Measurements from ENCODE around the gene AFTPH.

Gene AFTPH

DNA sequence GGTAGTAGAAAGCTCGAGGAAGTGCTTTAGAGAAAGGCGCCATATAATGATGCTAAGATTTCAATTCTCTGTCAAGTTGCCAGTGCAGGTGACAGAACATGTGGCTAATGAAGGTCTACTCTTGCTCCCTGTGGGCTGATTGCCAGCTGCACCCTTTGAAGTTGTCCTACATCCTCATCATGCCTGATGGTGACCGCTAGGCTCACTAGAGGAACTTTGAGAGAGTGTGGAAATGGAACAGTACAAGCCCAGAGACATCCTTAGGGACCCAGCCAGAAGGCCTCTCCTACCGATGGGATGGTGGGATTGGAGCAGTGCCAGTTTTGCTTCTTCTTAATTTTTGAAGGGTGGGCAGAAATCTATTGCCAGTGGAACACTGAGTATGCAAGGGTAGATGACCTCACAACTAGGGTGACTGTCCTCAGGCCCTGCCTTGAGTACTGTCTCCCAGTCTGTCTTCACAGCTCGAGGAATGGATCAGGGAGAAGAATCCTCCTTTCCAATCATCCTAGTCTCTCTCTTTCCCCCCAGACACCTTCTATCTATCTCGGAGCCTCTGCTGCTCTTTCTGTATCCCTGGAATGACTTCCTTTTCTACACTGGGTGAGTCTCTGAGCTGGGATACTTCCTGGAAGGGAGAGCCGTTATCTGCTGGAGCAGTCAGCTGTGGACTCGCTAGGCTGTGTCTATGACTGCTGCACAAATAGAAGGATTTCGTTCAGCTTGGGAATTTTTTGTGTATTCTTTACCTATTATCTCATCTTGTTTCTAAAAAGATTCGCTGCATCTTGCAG is 36.7 kb upstream of the AFTPH start:
- Histone ChIP-seq H3K27me3 (ENCODE audit: control insufficient read depth, insufficient read depth, low read length) (no peaks in the 10 kb centered on the region), H3K4me1 (ENCODE audit: control insufficient read depth, insufficient read depth, low read length) (peaks cover 12% of the 10 kb centered on the region), H3K36me3 (ENCODE audit: control insufficient read depth, insufficient read depth, low read length) (no peaks in the 10 kb centered on the region), H3K4me3 (ENCODE audit: low read length) (no peak overlapping the region), H3K27ac (ENCODE audit: low read depth, low read length) (no peak overlapping the region), H3K9ac (ENCODE audit: low read length) (no peak overlapping the region)

DNA sequence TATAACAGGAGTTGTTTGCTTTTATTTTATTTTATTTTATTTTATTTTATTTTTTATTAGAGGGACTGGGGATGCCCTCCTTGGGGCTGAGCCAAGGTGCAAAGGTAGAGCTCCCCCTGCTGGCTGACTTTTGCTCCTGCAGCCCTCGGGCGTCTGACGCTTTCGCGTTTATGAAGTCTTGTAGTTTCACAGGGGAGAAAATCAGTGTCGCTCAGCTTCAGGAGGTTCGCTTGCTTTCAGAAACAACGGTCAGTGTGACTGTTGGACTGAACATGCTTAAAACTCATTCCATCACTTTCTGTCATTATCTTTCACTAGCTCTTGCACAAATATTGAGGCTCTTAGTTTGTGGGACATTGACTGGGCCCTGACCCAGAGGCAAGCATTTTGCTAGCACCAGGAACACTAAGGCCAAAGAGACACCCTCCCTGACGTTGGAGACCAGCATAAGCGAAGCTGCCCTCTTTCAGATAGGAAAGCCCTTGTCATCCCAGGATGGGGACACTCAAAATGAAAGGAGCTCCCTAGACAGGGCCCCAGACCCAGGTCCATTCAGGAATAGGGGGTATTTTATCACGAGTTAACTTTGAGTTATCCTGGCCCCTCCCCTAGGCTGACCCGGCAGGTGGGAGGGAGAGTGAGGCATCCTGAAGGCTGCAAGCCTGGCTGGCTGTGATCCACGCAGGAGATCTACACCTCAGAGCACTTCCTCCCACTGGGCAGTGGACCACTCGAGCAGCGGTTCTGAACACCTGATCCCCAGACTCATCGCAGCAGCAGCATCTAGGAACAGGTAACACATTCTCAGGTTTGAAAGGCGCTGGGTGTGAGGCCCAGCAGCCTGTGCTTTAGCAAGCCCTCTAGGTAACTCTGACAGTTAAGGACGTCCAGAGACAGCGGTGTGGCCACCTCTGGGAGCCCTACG is 35.8 kb upstream of the AFTPH start:
- H3K4me3 ChIP-seq (ENCODE audit: low read length): no peak overlapping the region
- H3K9ac ChIP-seq (ENCODE audit: low read length): no peak overlapping the region
- H3K4me1 ChIP-seq (ENCODE audit: control insufficient read depth, insufficient read depth, low read length): peaks cover 12% of the 10 kb centered on the region
- H3K27ac ChIP-seq (ENCODE audit: low read depth, low read length): no peak overlapping the region
- no peaks in the 10 kb centered on the region for H3K36me3 ChIP-seq (ENCODE audit: control insufficient read depth, insufficient read depth, low read length)
- H3K27me3 ChIP-seq (ENCODE audit: control insufficient read depth, insufficient read depth, low read length): no peaks in the 10 kb centered on the region

DNA sequence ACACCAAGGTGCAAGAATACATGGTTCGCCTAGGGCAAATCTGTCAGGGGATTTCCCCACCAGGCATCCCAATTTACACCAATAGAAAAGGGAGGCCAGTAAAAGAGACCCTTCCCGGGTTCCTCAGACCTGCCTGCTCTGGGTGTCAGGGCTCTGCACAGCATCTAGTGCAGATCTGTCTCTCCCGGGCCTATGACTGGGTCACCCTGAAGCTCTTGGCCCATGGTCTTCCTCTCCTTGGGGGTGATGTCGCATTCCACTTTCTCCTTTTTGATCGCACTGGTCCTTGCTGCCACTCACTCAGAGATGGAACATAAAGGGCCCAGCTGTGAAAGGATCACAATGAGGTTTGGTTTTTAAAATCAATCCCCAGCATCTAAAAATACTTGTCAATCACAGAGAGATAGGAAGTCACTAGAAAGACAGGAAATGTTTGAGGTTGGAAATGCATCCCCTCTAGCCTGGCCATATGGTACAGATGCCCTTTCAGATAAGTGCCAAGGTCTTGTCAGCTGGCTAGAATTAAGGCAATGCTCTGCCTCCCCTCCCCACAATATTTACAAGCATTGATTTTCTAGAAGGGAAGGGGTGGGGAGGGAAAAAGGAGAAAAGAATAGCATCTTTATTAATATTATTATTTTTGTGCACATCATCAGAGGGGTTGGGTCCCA is 34.9 kb upstream of the AFTPH start:
- H3K4me3 ChIP-seq (ENCODE audit: low read length): no peak overlapping the region

DNA sequence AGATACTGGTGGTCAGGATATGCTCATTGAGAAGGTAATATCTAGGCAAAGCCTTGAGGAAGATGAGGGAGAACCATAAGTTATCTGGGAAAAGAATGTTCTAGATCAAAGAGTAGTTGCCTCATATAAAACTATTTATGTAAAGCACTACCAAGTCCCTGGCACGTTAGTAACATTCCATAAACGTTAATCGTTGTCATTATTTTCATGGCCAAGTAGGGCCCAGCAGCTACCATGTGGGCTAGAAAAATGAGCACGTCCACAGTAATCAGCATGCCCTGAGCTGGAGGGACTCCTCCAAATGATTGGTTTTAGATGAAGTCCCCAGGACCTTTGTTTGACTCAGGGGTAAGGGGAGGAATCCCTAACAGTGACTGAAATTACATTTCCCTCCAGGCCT is 32.7 kb upstream of the AFTPH start:
- Histone ChIP-seq H3K9ac (ENCODE audit: low read length) (no peak overlapping the region), H3K36me3 (ENCODE audit: control insufficient read depth, insufficient read depth, low read length) (no peaks in the 10 kb centered on the region), H3K4me3 (ENCODE audit: low read length) (no peak overlapping the region), H3K27me3 (ENCODE audit: control insufficient read depth, insufficient read depth, low read length) (no peaks in the 10 kb centered on the region), H3K4me1 (ENCODE audit: control insufficient read depth, insufficient read depth, low read length) (peaks cover under 1% of the 10 kb centered on the region), H3K27ac (ENCODE audit: low read depth, low read length) (no peak overlapping the region)

More for the DNA sequence above, 34.9 kb upstream of the AFTPH start:
- no peak overlapping the region for H3K9ac ChIP-seq (ENCODE audit: low read length)
- H3K27me3 ChIP-seq (ENCODE audit: control insufficient read depth, insufficient read depth, low read length): no peaks in the 10 kb centered on the region
- H3K36me3 ChIP-seq (ENCODE audit: control insufficient read depth, insufficient read depth, low read length): no peaks in the 10 kb centered on the region
- no peak overlapping the region for H3K27ac ChIP-seq (ENCODE audit: low read depth, low read length)
- H3K4me1 ChIP-seq (ENCODE audit: control insufficient read depth, insufficient read depth, low read length): peaks cover 12% of the 10 kb centered on the region

DNA sequence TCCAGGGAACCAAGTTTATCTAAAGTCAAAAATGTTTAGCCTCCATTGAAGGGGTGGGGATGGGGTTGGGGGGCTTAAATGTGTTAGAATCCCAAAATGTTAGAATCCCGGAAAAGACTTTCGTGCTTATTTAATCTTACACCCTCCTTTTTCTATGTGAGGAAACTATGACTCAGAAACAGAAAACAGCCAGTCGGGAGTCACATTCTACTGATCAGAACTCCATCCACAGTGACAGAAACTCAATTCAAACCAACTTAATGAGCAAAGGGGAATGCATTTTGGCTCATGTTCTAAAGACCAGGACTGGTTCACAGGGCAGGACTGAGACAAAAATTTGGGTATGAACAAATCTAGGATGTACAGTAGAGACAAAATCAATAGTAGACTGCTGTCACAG is 31.9 kb upstream of the AFTPH start:
- Histone ChIP-seq H3K27me3 (ENCODE audit: control insufficient read depth, insufficient read depth, low read length) (no peaks in the 10 kb centered on the region), H3K36me3 (ENCODE audit: control insufficient read depth, insufficient read depth, low read length) (no peaks in the 10 kb centered on the region), H3K27ac (ENCODE audit: low read depth, low read length) (no peak overlapping the region)

DNA sequence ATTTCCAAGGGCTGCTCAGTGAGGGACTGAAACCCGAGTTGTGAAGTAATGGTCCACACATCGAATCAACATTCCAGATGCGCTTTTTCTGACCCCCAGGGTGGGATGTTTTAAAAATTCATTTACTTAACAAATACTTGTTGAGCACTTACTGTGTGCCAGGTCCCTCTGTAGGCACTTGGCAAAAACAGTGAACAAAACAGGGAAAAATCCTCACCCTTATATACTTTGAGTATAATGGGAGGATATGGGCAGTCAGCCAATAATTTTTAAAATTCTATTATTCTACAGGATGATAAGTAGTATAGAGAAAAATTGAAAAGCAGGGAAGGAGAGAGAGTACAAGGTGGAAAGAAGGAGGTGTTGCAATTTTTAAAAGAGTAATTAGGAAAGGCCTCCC is 31.3 kb upstream of the AFTPH start:
- Histone ChIP-seq H3K27me3 (ENCODE audit: control insufficient read depth, insufficient read depth, low read length) (no peaks in the 10 kb centered on the region), H3K9ac (ENCODE audit: low read length) (no peak overlapping the region), H3K4me1 (ENCODE audit: control insufficient read depth, insufficient read depth, low read length) (no peaks in the 10 kb centered on the region), H3K27ac (ENCODE audit: low read depth, low read length) (no peak overlapping the region), H3K4me3 (ENCODE audit: low read length) (no peak overlapping the region), H3K36me3 (ENCODE audit: control insufficient read depth, insufficient read depth, low read length) (no peaks in the 10 kb centered on the region)

More for the DNA sequence above, 31.9 kb upstream of the AFTPH start:
- Histone ChIP-seq H3K4me1 (ENCODE audit: control insufficient read depth, insufficient read depth, low read length) (no peaks in the 10 kb centered on the region), H3K9ac (ENCODE audit: low read length) (no peak overlapping the region), H3K4me3 (ENCODE audit: low read length) (no peak overlapping the region)

DNA sequence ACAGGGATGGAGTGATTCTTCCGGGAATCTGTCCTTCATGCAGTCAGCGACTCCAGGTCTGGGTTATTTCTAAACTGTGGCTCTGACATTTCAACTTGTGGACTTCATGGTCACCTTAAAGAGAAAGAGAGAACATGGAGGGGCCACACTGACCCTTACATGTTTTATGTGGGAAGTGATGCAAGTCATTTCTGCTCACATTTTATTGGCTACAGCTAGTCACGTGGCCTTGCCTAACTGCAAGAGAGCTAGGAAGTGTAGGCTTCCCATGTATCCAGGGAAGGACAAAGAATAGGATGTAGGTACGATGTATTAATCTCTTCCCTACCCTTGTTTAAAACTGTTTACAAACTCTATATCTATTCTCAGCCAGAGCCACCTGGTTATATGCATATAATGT is 30.3 kb upstream of the AFTPH start:
- H3K36me3 ChIP-seq (ENCODE audit: control insufficient read depth, insufficient read depth, low read length): no peaks in the 10 kb centered on the region
- no peak overlapping the region for H3K9ac ChIP-seq (ENCODE audit: low read length)
- no peaks in the 10 kb centered on the region for H3K4me1 ChIP-seq (ENCODE audit: control insufficient read depth, insufficient read depth, low read length)
- H3K4me3 ChIP-seq (ENCODE audit: low read length): no peak overlapping the region
- H3K27me3 ChIP-seq (ENCODE audit: control insufficient read depth, insufficient read depth, low read length): no peaks in the 10 kb centered on the region
- no peak overlapping the region for H3K27ac ChIP-seq (ENCODE audit: low read depth, low read length)

DNA sequence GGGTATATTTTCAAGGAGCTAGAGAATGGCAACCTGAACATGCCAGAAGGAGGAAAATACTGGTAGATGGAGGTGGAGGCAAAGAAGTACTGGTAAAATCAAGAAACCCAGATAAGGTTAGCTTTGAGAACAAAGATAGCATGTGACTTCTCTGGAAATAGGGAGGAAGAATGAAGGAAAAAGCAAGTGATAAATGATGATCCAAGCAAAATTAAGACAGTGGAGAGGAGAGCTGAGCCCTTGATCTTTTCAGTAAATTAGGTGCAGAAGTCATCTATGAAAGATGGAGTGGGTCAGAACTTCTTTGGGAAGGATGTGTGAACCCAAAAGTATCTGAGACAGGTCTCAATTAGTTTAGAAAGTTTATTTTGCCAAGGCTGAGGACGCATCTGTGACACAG is 25.7 kb upstream of the AFTPH start:
- Histone ChIP-seq H3K27me3 (ENCODE audit: control insufficient read depth, insufficient read depth, low read length) (no peaks in the 10 kb centered on the region), H3K4me3 (ENCODE audit: low read length) (no peak overlapping the region), H3K36me3 (ENCODE audit: control insufficient read depth, insufficient read depth, low read length) (no peaks in the 10 kb centered on the region), H3K27ac (ENCODE audit: low read depth, low read length) (no peak overlapping the region), H3K4me1 (ENCODE audit: control insufficient read depth, insufficient read depth, low read length) (no peaks in the 10 kb centered on the region), H3K9ac (ENCODE audit: low read length) (no peak overlapping the region)

DNA sequence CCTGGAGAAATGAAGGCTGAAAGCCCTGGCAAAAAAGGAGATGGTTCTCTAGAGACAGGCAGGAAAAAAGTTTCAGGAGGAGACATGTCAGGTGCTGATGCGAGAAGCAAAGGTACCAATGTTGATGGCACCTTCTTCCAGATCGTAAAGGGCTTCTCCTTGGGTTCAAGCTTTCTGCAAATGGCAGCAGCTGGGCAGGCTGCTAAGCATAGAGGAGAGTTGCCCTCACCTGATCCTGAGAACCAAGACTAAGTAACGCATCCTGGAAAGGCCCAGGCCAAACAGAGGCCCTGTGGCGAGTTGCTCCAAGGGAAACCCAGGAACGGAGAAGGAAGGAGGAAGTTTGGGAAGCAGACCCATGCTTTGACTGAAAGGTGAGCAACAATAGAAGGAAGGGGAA is 23.6 kb upstream of the AFTPH start:
- Histone ChIP-seq H3K36me3 (ENCODE audit: control insufficient read depth, insufficient read depth, low read length) (no peaks in the 10 kb centered on the region), H3K27ac (ENCODE audit: low read depth, low read length) (no peak overlapping the region), H3K27me3 (ENCODE audit: control insufficient read depth, insufficient read depth, low read length) (no peaks in the 10 kb centered on the region), H3K9ac (ENCODE audit: low read length) (no peak overlapping the region), H3K4me1 (ENCODE audit: control insufficient read depth, insufficient read depth, low read length) (no peaks in the 10 kb centered on the region), H3K4me3 (ENCODE audit: low read length) (no peak overlapping the region)

DNA sequence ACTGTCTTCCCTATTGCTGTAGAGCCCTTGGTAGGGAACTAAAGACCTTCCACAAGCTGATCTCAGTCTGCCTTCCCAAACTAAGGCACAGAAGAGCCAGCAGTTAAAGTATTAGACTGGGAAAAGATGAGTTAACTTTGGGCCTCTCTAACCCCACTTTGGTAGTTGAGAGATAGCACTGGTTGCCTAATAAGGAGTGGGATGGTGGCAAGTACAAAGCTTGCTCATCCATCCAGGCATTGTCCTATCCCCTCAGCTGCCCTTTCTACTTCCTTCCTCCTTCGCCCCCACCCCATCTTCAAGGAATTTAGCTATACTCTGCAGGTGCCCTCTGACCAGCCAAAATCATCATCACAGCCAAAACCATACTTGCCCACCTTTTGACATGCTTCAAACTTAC is 22.2 kb upstream of the AFTPH start:
- H3K27me3 ChIP-seq (ENCODE audit: control insufficient read depth, insufficient read depth, low read length): no peaks in the 10 kb centered on the region
- no peaks in the 10 kb centered on the region for H3K4me1 ChIP-seq (ENCODE audit: control insufficient read depth, insufficient read depth, low read length)
- no peak overlapping the region for H3K27ac ChIP-seq (ENCODE audit: low read depth, low read length)
- H3K4me3 ChIP-seq (ENCODE audit: low read length): no peak overlapping the region
- H3K36me3 ChIP-seq (ENCODE audit: control insufficient read depth, insufficient read depth, low read length): no peaks in the 10 kb centered on the region
- no peak overlapping the region for H3K9ac ChIP-seq (ENCODE audit: low read length)

DNA sequence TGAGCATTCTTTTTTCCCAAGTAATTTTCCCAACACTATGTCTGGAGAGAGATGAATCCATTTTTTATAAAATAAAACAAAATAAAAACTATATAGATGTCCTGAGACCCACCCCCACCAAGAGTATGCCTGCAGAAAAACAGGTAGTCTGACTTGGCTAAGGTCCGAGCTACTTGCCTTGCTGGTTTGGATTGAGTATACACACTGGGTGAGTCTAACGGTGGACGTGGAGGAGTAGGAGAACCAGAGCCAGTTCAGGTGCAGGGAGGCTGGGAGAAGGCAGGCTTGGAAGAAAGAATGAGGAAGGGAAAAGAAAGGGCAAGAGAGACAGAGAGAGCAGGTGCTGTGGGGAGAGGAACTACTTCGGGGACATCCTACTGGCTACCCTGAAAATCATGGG is 21.3 kb upstream of the AFTPH start:
- H3K4me1 ChIP-seq (ENCODE audit: control insufficient read depth, insufficient read depth, low read length): no peaks in the 10 kb centered on the region
- no peaks in the 10 kb centered on the region for H3K36me3 ChIP-seq (ENCODE audit: control insufficient read depth, insufficient read depth, low read length)
- no peaks in the 10 kb centered on the region for H3K27me3 ChIP-seq (ENCODE audit: control insufficient read depth, insufficient read depth, low read length)
- no peak overlapping the region for H3K4me3 ChIP-seq (ENCODE audit: low read length)
- no peak overlapping the region for H3K9ac ChIP-seq (ENCODE audit: low read length)
- no peak overlapping the region for H3K27ac ChIP-seq (ENCODE audit: low read depth, low read length)

Data from rectal smooth muscle tissue (tissue), 1 donor.